Measurements from ENCODE around the gene USP3. TPM values are rescaled to one million over a fixed set of nuclear protein-coding genes. Genes with fewer than 3 reads are reported as not detected.

The USP3 gene
- total and polyA plus RNA-seq, 2 of the 4 experiments (the other 2 are of a cell fraction) = 17.3 to 52.3 TPM

- dilution Hi-C loops (cut with HindIII; ENCODE audit: low sequenced_read_pairs, unreplicated experiment) (no loop called here), intact Hi-C loops (cut with micrococcal nuclease) (loop anchor here (1.0 kb wide), 2 partner anchors 43 to 91 kb away; no protein-coding TSS in a partner anchor), in situ Hi-C loops (cut with MboI; ENCODE audit: low sequenced_read_pairs) (no loop called here)
- peak overlapping the region; percentile 20 for H2AK9ac ChIP-seq (replicated peaks; ENCODE audit: low read depth, low read length, poor library complexity)
- no peaks in the 10 kb centered on the region for H3K27me3 ChIP-seq (ENCODE audit: control insufficient read depth, insufficient read depth, low read length)
- peak overlapping the region; percentile 72 for H3K14ac ChIP-seq (replicated peaks; ENCODE audit: low read depth, low read length)
- peak overlapping the region; percentile 47 for H3K18ac ChIP-seq (ENCODE audit: low read depth, low read length)
- peaks cover 0 to 7% of the 10 kb centered on the region in 2 experiments; a peak in 2 of 4 replicates for H3K79me1 ChIP-seq (ENCODE audit: low read depth in 1 of 2, low read length in 2 of 2)
- 0 out of 2 replicates have a peak overlapping the region, but pooled peaks have one; percentile 8 for H3K4me2 ChIP-seq (ENCODE audit: low read depth, low read length)
- peak overlapping the region; percentile 87 for H3K4ac ChIP-seq (ENCODE audit: low read depth, low read length)
- no peak for TF ChIP-seq RCOR1 (IDR thresholded peaks at IDR 0.05; ENCODE audit: insufficient replicate concordance, low read length)
- no peak for TF ChIP-seq CEBPB (IDR thresholded peaks at IDR 0.05; ENCODE audit: low read depth, low read length)
- no peak for TF ChIP-seq SMC3 (IDR thresholded peaks at IDR 0.05; ENCODE audit: low read depth, low read length)
- no peak for TF ChIP-seq NFE2L2 (IDR thresholded peaks at IDR 0.05; ENCODE audit: low read depth, low read length)
- no peak for TF ChIP-seq RAD21 (IDR thresholded peaks at IDR 0.05; ENCODE audit: low read length)
- TF ChIP-seq MXI1 (IDR thresholded peaks at IDR 0.05; ENCODE audit: borderline replicate concordance, low read depth, low read length) = no peak
- TF ChIP-seq MAFK (IDR thresholded peaks at IDR 0.05; ENCODE audit: low read depth, low read length) = no peak
- TF ChIP-seq CHD1 (IDR thresholded peaks at IDR 0.05; ENCODE audit: low read depth, low read length) = no peak
- TF ChIP-seq MAZ (IDR thresholded peaks at IDR 0.05; ENCODE audit: borderline replicate concordance, low read depth, low read length) = no peak
- no peak for TF ChIP-seq ELK1 (IDR thresholded peaks at IDR 0.05; ENCODE audit: borderline replicate concordance, low read depth, low read length)
- H3K27ac ChIP-seq (ENCODE audit: insufficient read depth, low read length) = peak overlapping the region; percentile 50; the same call in 1 of the 2 replicates
- no peak overlapping the region for H3K4me3 ChIP-seq (ENCODE audit: insufficient read depth, low read depth, low read length)
- no peaks in the 10 kb centered on the region for H4K20me1 ChIP-seq (ENCODE audit: insufficient read depth, low read length)
- POLR2A ChIA-PET (ENCODE audit: unreplicated experiment) = no interaction called here
- H4K91ac ChIP-seq (ENCODE audit: insufficient read depth, low read depth, low read length) = peak overlapping the region; percentile 78
- H3K56ac ChIP-seq (ENCODE audit: extremely low read depth, insufficient read depth, low read length) = peak overlapping the region; percentile 20; the same call in 1 of the 2 replicates
- no CpG with 5 or more reads among the region's 2 CpGs for WGBS, 2 experiments (ENCODE audit: extremely low coverage in 2 of 2, insufficient read length in 1 of 2)
- peaks cover 22% of the 10 kb centered on the region for H3K9me1 ChIP-seq (ENCODE audit: insufficient read depth, low read length)
- H3K9me3 ChIP-seq (ENCODE audit: control insufficient read depth, insufficient read depth, low read length) = no peaks in the 10 kb centered on the region
- H3K4me1 ChIP-seq (ENCODE audit: control insufficient read depth, insufficient read depth, low read length) = peaks cover 21% of the 10 kb centered on the region
- peak overlapping the region; percentile 83 for H2BK120ac ChIP-seq (ENCODE audit: low read depth, low read length)
- H4K8ac ChIP-seq (ENCODE audit: low read depth in 2 of 2, low read length in 2 of 2) = peak overlapping the region; percentile 41 to 75; a peak in 3 of 4 replicates
- H3K23ac ChIP-seq (ENCODE audit: low read depth, low read length) = peak overlapping the region; percentile 76
- CTCF ChIA-PET = interaction anchor here (1.3 kb wide), 1 partner anchor 130 kb away, joined by 4 read pairs; no protein-coding TSS in a partner anchor
- H4K5ac ChIP-seq (ENCODE audit: low read depth, low read length) = peak overlapping the region; percentile 27; the same call in 1 of the 2 replicates
- DNase-seq (no peak), ATAC-seq (ENCODE audit: low read depth) (peak; percentile 1; the same call in 1 of the 2 replicates)
- H3K36me3 ChIP-seq (ENCODE audit: control insufficient read depth, insufficient read depth, low read length) = peaks cover 4% of the 10 kb centered on the region
- peak overlapping the region; percentile 22; the same call in 1 of the 2 replicates for H3K9ac ChIP-seq (ENCODE audit: low read depth, low read length)
- peak overlapping the region; percentile 81 for H2AFZ ChIP-seq (replicated peaks; ENCODE audit: low read length, poor library complexity)
- H2AK5ac ChIP-seq (ENCODE audit: low read depth, low read length) = peak overlapping the region; percentile 41
- H2BK15ac ChIP-seq (ENCODE audit: low read depth, low read length) = peak overlapping the region; percentile 48; the same call in 1 of the 3 replicates
- peak overlapping the region; percentile 35 for H2BK5ac ChIP-seq (ENCODE audit: low read depth, low read length, poor library complexity, severe bottlenecking)
- H2BK20ac ChIP-seq (ENCODE audit: low read depth, low read length) = peak overlapping the region; percentile 58
- no TSS peak for BruUV-seq (replicated peaks)
Measured at GRCh38 chr15:63596676-63597037, 92.3 kb downstream of the USP3 start.
